KMS-11 (cell line): ENCODE data around the gene SYTL1.

Experiments used
- H2AFZ ChIP-seq: fragments of 200-600 bp; sonication (generic); 2 replicates; pipeline ENCODE4 v1.6.1; 2016; ENCODE audit warnings: antibody characterized with exemption, mixed run types, low read depth
- H3K27ac ChIP-seq: fragments of 200-600 bp; sonication (generic); 2 replicates; pipeline ENCODE4 v1.6.1; 2016; ENCODE audit warnings: mild to moderate bottlenecking, mixed run types
- H3K27me3 ChIP-seq: fragments of 200-600 bp; sonication (generic); 2 replicates; pipeline ENCODE4 v1.6.1; 2017; ENCODE audit warnings: mild to moderate bottlenecking, low read depth, mixed run types, moderate library complexity; ENCODE audit not compliant: insufficient read depth
- H3K36me3 ChIP-seq: fragments of 200-600 bp; sonication (generic); 2 replicates; pipeline ENCODE4 v1.6.1; 2017; ENCODE audit warnings: mild to moderate bottlenecking, mixed run types; ENCODE audit not compliant: insufficient read depth
- H3K4me1 ChIP-seq: fragments of 200-600 bp; sonication (generic); 2 replicates; pipeline ENCODE4 v1.6.1; 2016; ENCODE audit warnings: mild to moderate bottlenecking, low read depth, mixed run types; ENCODE audit not compliant: poor library complexity, severe bottlenecking
- H3K4me2 ChIP-seq: fragments of 200-600 bp; sonication (generic); 2 replicates; pipeline ENCODE4 v1.7.0; 2016; ENCODE audit warnings: mild to moderate bottlenecking, mixed run types
- H3K4me3 ChIP-seq: fragments of 200-600 bp; sonication (generic); IDR thresholded peaks from 2 replicates; pipeline ENCODE4 v1.6.1; 2017; ENCODE audit warnings: low read depth, low read length, mixed read lengths; ENCODE audit not compliant: insufficient read depth
- H3K79me2 ChIP-seq: fragments of 200-600 bp; sonication (generic); 2 replicates; pipeline ENCODE4 v1.6.1; 2016; ENCODE audit warnings: low read depth, mixed run types; ENCODE audit not compliant: insufficient read depth
- H3K9ac ChIP-seq: fragments of 200-600 bp; sonication (generic); 2 replicates; pipeline ENCODE4 v1.6.1; 2016; ENCODE audit warnings: mild to moderate bottlenecking, mixed run types
- H4K20me1 ChIP-seq: fragments of 200-600 bp; sonication (generic); 2 replicates; pipeline ENCODE4 v1.6.1; 2016; ENCODE audit warnings: mild to moderate bottlenecking, mixed run types; ENCODE audit not compliant: insufficient read depth
- CTCF ChIP-seq: fragments of 200-600 bp; sonication (generic); conservative IDR thresholded peaks from 2 replicates; pipeline ENCODE4 v1.6.1; 2017; ENCODE audit warnings: low read depth, mild to moderate bottlenecking, antibody characterized with exemption, low read length, moderate library complexity, mixed read lengths

SYTL1 gene

DNA sequence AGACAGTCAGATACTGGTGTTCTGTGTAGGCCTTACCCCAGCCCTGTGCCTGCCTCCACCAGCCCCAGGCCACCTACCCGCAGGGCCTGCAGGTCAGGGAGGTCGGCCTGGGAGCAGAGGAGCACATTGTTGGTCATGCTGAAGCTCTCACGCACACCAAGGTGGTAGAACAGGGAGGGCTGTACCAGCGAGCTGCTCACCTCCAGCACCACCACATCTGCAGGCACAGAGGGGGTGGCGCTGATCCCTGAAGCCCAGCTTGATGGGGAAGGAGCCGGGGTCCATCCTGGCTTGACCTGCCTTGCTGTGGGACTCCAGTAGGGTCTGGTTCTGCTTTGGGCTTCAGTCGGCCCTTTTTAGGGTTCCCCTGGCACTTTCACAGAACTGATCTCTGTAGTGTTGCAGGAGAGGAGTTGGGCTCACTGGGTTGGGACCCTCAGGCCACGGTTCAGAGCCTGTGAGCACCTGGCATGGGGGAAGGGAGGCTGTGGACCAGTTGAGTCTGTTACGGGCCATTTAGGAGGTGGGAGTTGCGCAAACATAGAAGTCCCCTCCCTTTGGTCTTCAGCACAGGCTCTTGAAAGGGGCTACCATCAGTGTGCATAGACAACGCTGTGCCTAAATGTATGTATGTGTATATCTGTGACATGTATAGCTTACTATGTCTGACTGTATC is 23.0 kb downstream of the SYTL1 start:
- H4K20me1 ChIP-seq = no peaks in the 10 kb centered on the region
- H3K4me2 ChIP-seq = peak overlapping the region; percentile 78
- peak overlapping the region; percentile 22 for H3K4me3 ChIP-seq
- no peaks in the 10 kb centered on the region for H3K27me3 ChIP-seq
- no peaks in the 10 kb centered on the region for H3K36me3 ChIP-seq
- no peak overlapping the region for H3K9ac ChIP-seq
- H2AFZ ChIP-seq = peak overlapping the region; percentile 100
- TF ChIP-seq CTCF = no peak
- no peaks in the 10 kb centered on the region for H3K79me2 ChIP-seq
- peaks cover 17% of the 10 kb centered on the region for H3K4me1 ChIP-seq
- no peak overlapping the region for H3K27ac ChIP-seq

DNA sequence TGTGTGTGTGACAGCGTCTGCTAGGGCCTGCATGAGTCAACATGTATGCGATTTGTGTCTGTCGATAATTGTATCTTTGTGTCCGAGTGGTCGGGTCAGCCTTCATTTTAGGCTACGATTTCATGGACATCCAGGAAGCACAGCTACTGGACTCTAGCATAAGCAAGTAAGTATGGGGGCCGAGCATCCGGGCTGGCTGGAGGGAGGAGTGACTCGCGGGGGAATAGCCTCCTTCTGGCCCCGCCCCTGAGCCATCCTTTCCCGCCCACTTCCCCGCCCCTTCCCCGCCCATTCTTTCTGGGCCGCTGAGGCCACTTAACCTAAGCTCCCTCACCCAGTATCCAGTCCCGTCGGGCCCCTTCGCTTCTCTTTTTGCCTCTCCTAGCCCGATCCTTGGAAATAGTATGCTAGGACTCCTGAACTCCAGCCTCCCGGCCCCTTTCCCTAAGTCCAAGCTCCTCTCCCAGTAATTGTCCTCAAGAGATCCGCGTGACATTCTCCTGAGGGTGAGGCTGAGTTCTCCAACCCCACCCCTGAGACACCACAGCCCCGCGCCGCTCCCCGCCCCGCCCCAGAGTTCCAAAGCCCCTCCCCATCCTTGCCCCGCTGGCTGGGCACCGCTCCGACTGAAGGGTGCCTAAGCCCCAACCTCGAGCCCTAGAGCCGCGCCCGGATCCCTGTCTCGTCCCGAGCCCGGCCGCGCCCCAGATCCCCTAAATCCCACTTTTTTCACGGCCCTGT is 23.7 kb downstream of the SYTL1 start:
- H3K4me1 ChIP-seq = peaks cover 17% of the 10 kb centered on the region
- H3K4me3 ChIP-seq = peak overlapping the region; percentile 22
- no peaks in the 10 kb centered on the region for H3K36me3 ChIP-seq
- peak overlapping the region; percentile 100 for H2AFZ ChIP-seq
- no peaks in the 10 kb centered on the region for H3K27me3 ChIP-seq
- no peak for TF ChIP-seq CTCF
- no peaks in the 10 kb centered on the region for H4K20me1 ChIP-seq
- no peaks in the 10 kb centered on the region for H3K79me2 ChIP-seq
- peak overlapping the region; percentile 78 for H3K4me2 ChIP-seq
- no peak overlapping the region for H3K27ac ChIP-seq
- peak overlapping the region; percentile 35; the same call in 1 of the 2 replicates for H3K9ac ChIP-seq

DNA sequence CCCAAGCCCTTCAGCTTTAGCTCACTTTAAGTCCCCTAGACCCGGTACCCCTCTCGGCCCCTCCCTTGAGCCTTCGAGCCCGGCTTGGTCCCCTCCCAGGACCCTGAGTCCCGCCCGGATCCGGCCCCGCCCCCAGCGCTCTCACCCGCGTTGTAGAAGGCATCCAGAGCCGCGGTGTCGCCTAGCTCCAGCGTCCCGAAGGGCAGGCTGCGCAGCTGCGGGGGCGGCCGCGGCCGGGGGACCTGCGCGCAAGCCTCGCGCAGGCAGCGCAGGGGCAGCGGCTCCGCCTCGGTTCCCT is 24.2 kb downstream of the SYTL1 start:
- Histone ChIP-seq H3K9ac (peak overlapping the region; percentile 35; the same call in 1 of the 2 replicates), H3K4me2 (peak overlapping the region; percentile 78), H3K4me1 (peaks cover 17% of the 10 kb centered on the region), H3K27ac (no peak overlapping the region), H2AFZ (peak overlapping the region; percentile 100), H4K20me1 (no peaks in the 10 kb centered on the region), H3K4me3 (peak overlapping the region; percentile 35), H3K27me3 (no peaks in the 10 kb centered on the region), H3K79me2 (no peaks in the 10 kb centered on the region), H3K36me3 (no peaks in the 10 kb centered on the region)
- no peak for TF ChIP-seq CTCF

- Histone ChIP-seq H2AFZ (peak within 1 kb of the TSS; percentile 100), H3K4me1 (peaks cover 17% of the 10 kb centered on the region), H3K79me2 (no peaks in the 10 kb centered on the region), H3K9ac (peak within 1 kb of the TSS; percentile 61; the same call in 1 of the 2 replicates), H3K27ac (no peak within 1 kb of the TSS), H3K4me3 (peak within 1 kb of the TSS; percentile 35), H4K20me1 (no peaks in the 10 kb centered on the region), H3K4me2 (peak within 1 kb of the TSS; percentile 97), H3K36me3 (no peaks in the 10 kb centered on the region), H3K27me3 (no peaks in the 10 kb centered on the region)
- TF ChIP-seq CTCF = peak; percentile 60
Measured at GRCh38 chr1:27366411-27367159, 24.8 kb downstream of the SYTL1 start, which contains the start of gene MAP3K6. TSS of gene MAP3K6 (minus strand) at chr1:27366961. CDS start at chr1:27366597, 364 bp downstream.
